ENCODE results near the gene UMODL1. TPM values are rescaled to one million over a fixed set of nuclear protein-coding genes. Genes with fewer than 3 reads are reported as not detected.

The UMODL1 gene
- total RNA-seq, 1 experiment from 2014 or later: not detected

DNA sequence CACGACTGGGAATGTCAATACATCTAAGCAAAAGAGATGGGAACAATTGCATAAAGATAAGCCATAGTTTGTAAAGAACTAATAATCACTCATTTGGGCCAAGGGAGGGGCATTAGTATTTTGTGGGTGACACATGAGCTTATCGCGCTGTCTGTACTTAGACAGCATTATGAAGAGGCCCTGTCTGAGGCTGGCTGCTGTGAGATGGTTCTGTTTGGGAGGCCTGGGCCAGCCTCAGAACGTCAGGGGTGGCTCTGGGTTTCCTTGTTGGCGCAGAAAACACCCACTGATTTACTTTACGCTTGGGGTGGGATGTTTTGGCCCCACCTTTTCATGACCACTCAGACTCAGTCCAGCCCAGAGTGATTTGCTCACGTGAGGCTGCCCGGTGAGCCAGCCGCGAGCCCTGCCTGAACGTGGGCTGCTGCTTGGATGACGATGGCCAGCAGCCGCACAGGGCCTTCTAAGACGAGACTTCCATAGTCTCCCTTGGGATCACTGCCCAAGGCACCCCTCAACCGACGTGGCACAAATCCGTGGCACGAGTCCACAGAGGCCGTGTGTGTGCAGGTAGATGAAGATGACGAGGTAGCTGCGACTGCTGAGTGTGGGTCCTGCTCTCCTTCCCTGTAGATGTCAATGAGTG, 18.7 kb downstream of the UMODL1 start:
- DNase-seq (ENCODE audit: low spot score): no peak
- in situ Hi-C loops (cut with HindIII; ENCODE audit: low sequenced_read_pairs): no loop called here

DNA sequence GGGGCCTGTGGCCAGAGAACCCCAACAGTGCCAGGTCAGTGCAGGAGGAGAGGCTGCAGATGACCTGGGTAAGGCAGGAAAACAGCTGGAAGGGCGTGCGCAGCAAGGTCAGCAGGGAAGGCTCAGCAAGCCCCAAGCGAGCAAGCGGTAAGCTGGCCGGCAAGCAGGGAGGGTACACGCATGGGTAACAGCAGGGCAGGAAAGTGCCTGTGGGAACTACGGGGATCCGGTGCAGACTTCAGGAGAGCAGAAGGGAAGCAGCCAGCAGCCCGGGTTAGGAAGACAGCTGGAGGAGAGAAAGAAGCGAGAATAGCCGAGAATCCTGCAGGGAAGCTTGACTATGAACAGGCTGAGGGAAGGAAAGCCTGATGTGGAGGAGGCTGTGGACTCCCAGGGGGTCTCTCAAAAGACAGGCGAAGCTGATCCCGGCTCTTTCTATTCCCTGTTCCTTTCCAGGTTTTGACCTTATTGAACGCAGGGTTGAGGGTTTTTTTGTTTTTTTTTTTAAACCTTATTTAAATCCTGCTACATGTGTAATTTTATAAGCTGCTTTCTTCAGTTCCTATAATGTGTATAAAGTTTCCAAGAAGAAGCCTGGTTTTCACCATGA, 20.9 kb downstream of the UMODL1 start:
- no peak for DNase-seq (ENCODE audit: low spot score)
- in situ Hi-C loops (cut with HindIII; ENCODE audit: low sequenced_read_pairs): no loop called here

GRCh38 chr21:42092771-42093170, 21.7 kb downstream of the UMODL1 start:
- no peak for DNase-seq (ENCODE audit: low spot score)

GRCh38 chr21:42093186-42093585, 22.1 kb downstream of the UMODL1 start:
- no peak for DNase-seq (ENCODE audit: low spot score)
- in situ Hi-C loops (cut with HindIII; ENCODE audit: low sequenced_read_pairs): no loop called here

More at GRCh38 chr21:42092771-42093170, 21.7 kb downstream of the UMODL1 start:
- in situ Hi-C loops (cut with HindIII; ENCODE audit: low sequenced_read_pairs): no loop called here

- in situ Hi-C loops (cut with HindIII; ENCODE audit: low sequenced_read_pairs): no loop called here
- peak; percentile 97 for DNase-seq (ENCODE audit: low spot score)
Observed at GRCh38 chr21:42093991-42094421, 22.9 kb downstream of the UMODL1 start.

DNA sequence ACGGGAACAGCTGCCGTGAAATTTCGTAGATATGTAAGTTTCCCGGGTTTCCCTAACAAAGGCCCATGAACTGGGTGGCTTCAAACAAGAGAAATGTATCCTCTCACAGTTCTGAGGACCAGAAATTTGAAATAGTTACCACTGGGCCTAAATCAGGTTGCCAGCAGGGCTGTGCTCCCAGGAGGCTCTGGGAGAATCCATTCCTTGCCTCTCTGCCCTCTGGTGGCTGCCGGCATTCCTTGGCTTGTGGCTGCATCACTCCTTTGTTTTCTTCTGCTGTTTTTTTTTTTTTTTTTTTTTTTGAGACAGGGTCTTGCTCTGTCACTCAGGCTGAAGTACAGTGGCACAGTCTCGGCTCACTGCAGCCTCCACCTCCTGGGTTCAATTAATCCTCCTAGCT, 23.7 kb downstream of the UMODL1 start:
- in situ Hi-C loops (cut with HindIII; ENCODE audit: low sequenced_read_pairs): no loop called here
- DNase-seq (ENCODE audit: low spot score): no peak

GRCh38 chr21:42095581-42095980, 24.5 kb downstream of the UMODL1 start:
- in situ Hi-C loops (cut with HindIII; ENCODE audit: low sequenced_read_pairs): no loop called here
- no peak for DNase-seq (ENCODE audit: low spot score)

DNA sequence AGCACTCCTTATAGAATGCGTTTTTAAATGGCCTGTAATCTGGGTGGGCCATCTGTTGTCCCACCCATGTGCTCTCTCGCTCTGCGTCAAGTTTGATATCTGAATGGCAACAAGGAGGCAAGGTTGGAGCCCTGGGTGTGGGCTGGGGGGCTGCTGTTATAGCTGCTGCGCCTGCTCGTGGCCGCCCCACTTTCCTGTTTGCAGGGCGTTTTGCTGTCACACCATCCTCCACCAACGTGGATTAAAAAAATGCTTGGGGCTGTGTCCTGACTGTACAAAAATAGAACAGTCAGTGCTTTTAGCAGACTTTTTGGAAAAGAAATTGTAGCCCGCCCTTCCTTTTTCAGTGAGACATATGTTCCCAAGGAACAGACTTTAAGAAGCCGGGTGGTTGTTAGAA, 25.4 kb downstream of the UMODL1 start:
- no peak for DNase-seq (ENCODE audit: low spot score)
- in situ Hi-C loops (cut with HindIII; ENCODE audit: low sequenced_read_pairs): no loop called here

- in situ Hi-C loops (cut with HindIII; ENCODE audit: low sequenced_read_pairs): no loop called here
- DNase-seq (ENCODE audit: low spot score): no peak
Observed at GRCh38 chr21:42097274-42097673, 26.2 kb downstream of the UMODL1 start.

DNA sequence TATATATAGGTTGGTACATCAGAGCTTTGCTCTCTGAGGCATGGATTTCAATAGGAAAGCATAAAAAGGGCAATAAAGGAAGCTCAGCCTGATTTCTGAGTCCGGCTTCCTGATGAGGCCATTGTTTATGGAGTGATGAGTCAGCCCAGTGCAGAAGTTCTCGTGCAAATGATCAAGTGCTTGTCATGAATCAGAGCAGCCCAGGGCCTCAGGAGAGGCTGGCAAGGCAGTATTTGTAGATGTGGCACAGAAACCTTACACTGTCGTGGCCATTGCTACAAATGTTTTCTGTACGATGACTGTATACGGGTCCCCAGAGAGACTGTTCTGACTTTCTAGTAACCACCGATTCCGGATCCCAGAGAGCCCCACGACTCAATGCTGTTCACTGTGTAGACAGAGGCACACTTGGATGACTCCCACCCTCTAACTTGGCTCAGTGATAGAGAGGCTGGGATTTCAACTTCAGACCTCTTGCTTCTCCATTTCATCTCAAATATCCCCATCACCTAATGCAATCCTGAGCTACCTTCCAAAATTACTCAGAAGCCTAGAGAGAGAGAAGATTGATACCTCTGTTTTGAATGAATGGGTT, 26.8 kb downstream of the UMODL1 start:
- no peak for DNase-seq (ENCODE audit: low spot score)
- in situ Hi-C loops (cut with HindIII; ENCODE audit: low sequenced_read_pairs): no loop called here

- no peak for DNase-seq (ENCODE audit: low spot score)
- in situ Hi-C loops (cut with HindIII; ENCODE audit: low sequenced_read_pairs): no loop called here
Observed at GRCh38 chr21:42098957-42099505, 27.9 kb downstream of the UMODL1 start.

GRCh38 chr21:42101246-42101645, 30.1 kb downstream of the UMODL1 start:
- no peak for DNase-seq (ENCODE audit: low spot score)
- in situ Hi-C loops (cut with HindIII; ENCODE audit: low sequenced_read_pairs): no loop called here

GRCh38 chr21:42102076-42102475, 31.0 kb downstream of the UMODL1 start:
- in situ Hi-C loops (cut with HindIII; ENCODE audit: low sequenced_read_pairs): no loop called here
- no peak for DNase-seq (ENCODE audit: low spot score)

- in situ Hi-C loops (cut with HindIII; ENCODE audit: low sequenced_read_pairs): no loop called here
- DNase-seq (ENCODE audit: low spot score): no peak
Observed at GRCh38 chr21:42102526-42102925, 31.4 kb downstream of the UMODL1 start.

DNA sequence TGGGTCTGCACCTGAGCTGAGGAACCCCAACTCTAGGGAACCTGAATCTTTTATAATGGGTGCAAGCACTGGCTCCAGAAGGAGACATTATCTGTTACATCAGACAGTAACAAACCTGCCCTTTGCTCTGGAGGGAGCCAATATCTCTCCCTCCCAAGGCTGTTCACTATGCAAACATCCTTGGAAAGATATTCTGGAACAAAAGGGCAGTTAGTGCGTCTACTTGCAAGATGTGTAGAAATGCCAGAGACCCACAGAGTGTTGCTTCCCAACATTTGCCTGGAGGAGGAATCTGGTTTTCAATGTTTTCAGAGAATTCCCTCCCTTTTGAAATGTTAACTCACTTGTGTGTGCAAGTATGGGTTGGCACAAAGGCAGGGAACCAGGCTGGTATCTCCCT, 31.9 kb downstream of the UMODL1 start:
- DNase-seq (ENCODE audit: low spot score): no peak
- in situ Hi-C loops (cut with HindIII; ENCODE audit: low sequenced_read_pairs): no loop called here

- DNase-seq (ENCODE audit: low spot score): no peak
- in situ Hi-C loops (cut with HindIII; ENCODE audit: low sequenced_read_pairs): no loop called here
Observed at GRCh38 chr21:42103843-42104242, 32.7 kb downstream of the UMODL1 start.

GRCh38 chr21:42105476-42106315, 34.6 kb downstream of the UMODL1 start:
- in situ Hi-C loops (cut with HindIII; ENCODE audit: low sequenced_read_pairs): no loop called here
- no peak for DNase-seq (ENCODE audit: low spot score)

- no peak for DNase-seq (ENCODE audit: low spot score)
- in situ Hi-C loops (cut with HindIII; ENCODE audit: low sequenced_read_pairs): no loop called here
Observed at GRCh38 chr21:42106425-42106824, 35.3 kb downstream of the UMODL1 start.

DNA sequence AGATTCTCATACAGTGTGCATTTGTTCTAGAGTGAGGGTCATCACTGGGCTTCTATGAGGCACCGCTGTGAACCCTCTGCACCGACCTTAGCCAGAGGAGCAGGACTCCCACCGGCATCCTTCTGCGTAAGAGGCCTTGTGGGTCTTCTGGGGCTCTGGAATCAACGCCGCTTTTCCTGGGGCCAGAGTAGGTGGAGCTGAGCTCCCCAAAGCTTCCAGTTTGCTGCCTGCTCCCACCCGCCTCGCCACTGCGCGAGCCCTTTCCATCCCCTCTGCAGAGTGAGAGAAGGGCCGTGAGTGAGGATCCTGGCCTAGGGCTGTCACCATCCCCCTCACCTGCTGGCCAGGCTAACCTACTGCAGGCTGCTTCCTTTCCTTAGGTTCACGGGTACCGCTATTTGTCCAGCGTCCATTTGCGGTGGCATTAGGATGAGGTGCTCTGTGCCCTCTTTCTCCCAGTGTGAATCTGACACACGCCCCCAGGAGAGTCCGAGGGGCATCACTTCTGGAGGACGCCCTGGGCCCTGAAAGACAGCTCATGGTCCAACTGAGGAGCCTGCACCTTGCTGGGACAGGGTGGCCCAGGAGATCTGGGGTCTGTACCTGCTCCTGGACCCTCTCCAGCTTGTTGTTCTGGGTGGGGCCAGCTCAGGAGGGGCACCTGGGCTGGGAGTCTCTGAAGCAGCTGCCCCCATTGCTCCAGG, 36.2 kb downstream of the UMODL1 start:
- DNase-seq (ENCODE audit: low spot score): no peak
- in situ Hi-C loops (cut with HindIII; ENCODE audit: low sequenced_read_pairs): no loop called here
